Smooth muscle cell (in vitro differentiated cells): ENCODE results near the gene ZNF598. TPM values are rescaled to one million over a fixed set of nuclear protein-coding genes. Genes with fewer than 3 reads are reported as not detected.

Experiments used
- DNase-seq: peaks from one replicate; lab custom pipeline; 2025; ENCODE audit not compliant: unreplicated experiment; lab: John Stamatoyannopoulos, UW
- H2AFZ ChIP-seq: fragments of 200-600 bp; sonication (generic); 2 replicates; pipeline ENCODE4 v1.6.0; 2016; ENCODE audit warnings: antibody characterized with exemption, low read depth, mild to moderate bottlenecking
- H3F3A ChIP-seq: fragments of 200-600 bp; sonication (generic); 2 replicates; pipeline ENCODE4 v1.6.0; 2017; ENCODE audit warnings: antibody characterized with exemption, low read depth
- H3K27ac ChIP-seq: fragments of 200-600 bp; sonication (generic); 2 replicates; pipeline ENCODE4 v1.5.1; 2016; ENCODE audit warnings: low read depth, mild to moderate bottlenecking
- H3K27me3 ChIP-seq: fragments of 200-600 bp; sonication (generic); 2 replicates; pipeline ENCODE4 v1.6.1; 2016; ENCODE audit warnings: low read depth, mild to moderate bottlenecking
- H3K36me3 ChIP-seq: fragments of 200-600 bp; sonication (generic); 2 replicates; pipeline ENCODE4 v1.5.1; 2016; ENCODE audit warnings: low read depth
- H3K4me1 ChIP-seq: fragments of 200-600 bp; sonication (generic); 2 replicates; pipeline ENCODE4 v1.5.1; 2016; ENCODE audit warnings: low read depth
- H3K4me2 ChIP-seq: fragments of 200-600 bp; sonication (generic); 2 replicates; pipeline ENCODE4 v1.6.0; 2016; ENCODE audit warnings: mild to moderate bottlenecking
- H3K4me3 ChIP-seq: fragments of 200-600 bp; sonication (generic); 2 replicates; pipeline ENCODE4 v1.5.1; 2016; ENCODE audit warnings: mild to moderate bottlenecking
- H3K79me2 ChIP-seq: fragments of 200-600 bp; sonication (generic); 2 replicates; pipeline ENCODE4 v1.6.0; 2016; ENCODE audit warnings: low read depth, mild to moderate bottlenecking
- H3K9ac ChIP-seq: fragments of 200-600 bp; sonication (generic); 2 replicates; pipeline ENCODE4 v1.6.0; 2016; ENCODE audit warnings: low read depth
- H3K9me3 ChIP-seq: fragments of 200-600 bp; sonication (generic); replicated peaks from 2 replicates; pipeline ENCODE4 v1.5.1; 2016; ENCODE audit warnings: low read depth
- H4K20me1 ChIP-seq: fragments of 200-600 bp; sonication (generic); 2 replicates; pipeline ENCODE4 v1.6.0; 2016; ENCODE audit warnings: low read depth
- WGBS: methylation state at CpG from one replicate; pipeline ENCODE4 v1.1.7; 2016; ENCODE audit warnings: low lambda C conversion rate; 5-methylcytosine and 5-hydroxymethylcytosine counted together
- polyA plus RNA-seq: library from polyadenylated mRNA; unstranded; fragments of >200 nt; fragmentation: Nextera tagmentation; extraction: Ambion mirVana; gene quantifications from 2 replicates; pipeline ENCODE4 v1.2.1, GENCODE V29; 2016
- total RNA-seq: library from RNA; depleted of rRNA; stranded (reverse); fragments of >200 nt; gene quantifications from 2 replicates; pipeline ENCODE4 v1.2.3, GENCODE V29; 2014
- TF ChIP-seq, protein P1 (sequence below): fragments of 200-600 bp; sonication (generic); IDR thresholded peaks from 2 replicates; pipeline ENCODE4 v1.5.1; 2017; ENCODE audit warnings: borderline replicate concordance, mild to moderate bottlenecking, antibody characterized with exemption; ENCODE audit not compliant: insufficient read depth, poor library complexity, severe bottlenecking

The ZNF598 gene
- total and polyA plus RNA-seq, 2 experiments from 2014 or later: 27.2 to 27.9 TPM

GRCh38 chr16:1976951-1977874 is 32.4 kb downstream of the ZNF598 start:
- H3K27ac ChIP-seq: no peak overlapping the region
- 94% methylated on average over 30 of the region's 33 CpGs for WGBS
- no peak for DNase-seq
- peaks cover 16% of the 10 kb centered on the region for H3K79me2 ChIP-seq
- H3F3A ChIP-seq: no peaks in the 10 kb centered on the region
- H3K36me3 ChIP-seq: no peaks in the 10 kb centered on the region
- H2AFZ ChIP-seq: no peak overlapping the region
- no peak overlapping the region for H3K4me3 ChIP-seq
- H3K4me1 ChIP-seq: peaks cover 24% of the 10 kb centered on the region
- no peak overlapping the region for H3K4me2 ChIP-seq
- no peaks in the 10 kb centered on the region for H3K9me3 ChIP-seq
- TF ChIP-seq, protein P1, sequence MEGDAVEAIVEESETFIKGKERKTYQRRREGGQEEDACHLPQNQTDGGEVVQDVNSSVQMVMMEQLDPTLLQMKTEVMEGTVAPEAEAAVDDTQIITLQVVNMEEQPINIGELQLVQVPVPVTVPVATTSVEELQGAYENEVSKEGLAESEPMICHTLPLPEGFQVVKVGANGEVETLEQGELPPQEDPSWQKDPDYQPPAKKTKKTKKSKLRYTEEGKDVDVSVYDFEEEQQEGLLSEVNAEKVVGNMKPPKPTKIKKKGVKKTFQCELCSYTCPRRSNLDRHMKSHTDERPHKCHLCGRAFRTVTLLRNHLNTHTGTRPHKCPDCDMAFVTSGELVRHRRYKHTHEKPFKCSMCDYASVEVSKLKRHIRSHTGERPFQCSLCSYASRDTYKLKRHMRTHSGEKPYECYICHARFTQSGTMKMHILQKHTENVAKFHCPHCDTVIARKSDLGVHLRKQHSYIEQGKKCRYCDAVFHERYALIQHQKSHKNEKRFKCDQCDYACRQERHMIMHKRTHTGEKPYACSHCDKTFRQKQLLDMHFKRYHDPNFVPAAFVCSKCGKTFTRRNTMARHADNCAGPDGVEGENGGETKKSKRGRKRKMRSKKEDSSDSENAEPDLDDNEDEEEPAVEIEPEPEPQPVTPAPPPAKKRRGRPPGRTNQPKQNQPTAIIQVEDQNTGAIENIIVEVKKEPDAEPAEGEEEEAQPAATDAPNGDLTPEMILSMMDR: no peak
- H3K27me3 ChIP-seq: peaks cover 47% of the 10 kb centered on the region
- no peaks in the 10 kb centered on the region for H4K20me1 ChIP-seq
- H3K9ac ChIP-seq: no peak overlapping the region

GRCh38 chr16:1976216-1976520 is 33.5 kb downstream of the ZNF598 start:
- Histone ChIP-seq H3F3A (no peaks in the 10 kb centered on the region), H3K27me3 (peaks cover 36% of the 10 kb centered on the region), H3K4me2 (no peak overlapping the region), H4K20me1 (no peaks in the 10 kb centered on the region), H3K79me2 (peaks cover 18% of the 10 kb centered on the region), H3K27ac (no peak overlapping the region), H3K9me3 (no peaks in the 10 kb centered on the region), H3K4me3 (no peak overlapping the region), H2AFZ (no peak overlapping the region), H3K36me3 (no peaks in the 10 kb centered on the region), H3K4me1 (peaks cover 24% of the 10 kb centered on the region), H3K9ac (no peak overlapping the region)
- TF ChIP-seq, protein P1: no peak
- 97% methylated on average over 8 of the region's 8 CpGs for WGBS
- no peak for DNase-seq

DNA sequence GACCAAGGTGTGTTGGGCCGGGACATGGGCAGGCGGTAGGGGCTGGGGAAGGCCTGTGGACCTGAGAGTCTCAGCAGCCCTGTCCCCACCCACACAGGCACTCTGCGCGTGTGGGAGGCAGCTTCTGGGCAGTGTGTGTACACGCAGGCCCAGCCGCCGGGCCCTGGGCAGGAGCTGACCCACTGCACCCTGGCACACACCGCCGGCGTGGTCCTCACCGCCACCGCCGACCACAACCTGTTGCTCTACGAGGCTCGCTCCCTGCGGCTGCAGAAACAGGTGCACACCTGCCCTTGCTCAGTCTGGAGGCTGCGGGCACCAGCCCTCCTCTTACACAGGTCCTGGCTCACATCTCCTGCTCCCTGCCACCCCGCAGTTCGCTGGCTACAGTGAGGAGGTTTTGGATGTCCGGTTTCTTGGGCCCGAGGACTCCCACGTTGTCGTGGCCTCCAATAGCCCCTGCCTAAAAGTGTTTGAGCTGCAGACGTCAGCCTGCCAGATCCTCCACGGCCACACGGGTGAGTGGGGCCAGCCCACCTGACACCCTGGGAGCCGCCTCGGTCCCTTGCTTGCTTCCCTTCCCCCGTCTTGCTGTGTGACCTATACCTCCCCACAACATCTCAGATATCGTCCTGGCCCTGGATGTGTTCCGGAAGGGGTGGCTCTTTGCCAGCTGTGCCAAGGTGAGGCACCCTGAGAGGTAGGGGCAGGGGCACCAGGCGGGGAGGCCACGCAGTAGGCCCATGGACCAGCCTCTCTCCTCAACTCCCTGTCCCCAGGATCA is 34.0 kb downstream of the ZNF598 start:
- H3K36me3 ChIP-seq: no peaks in the 10 kb centered on the region
- H4K20me1 ChIP-seq: no peaks in the 10 kb centered on the region
- H3K4me2 ChIP-seq: no peak overlapping the region
- 97% methylated on average over 33 of the region's 33 CpGs for WGBS
- H3K4me3 ChIP-seq: no peak overlapping the region
- H3F3A ChIP-seq: no peaks in the 10 kb centered on the region
- H3K27me3 ChIP-seq: peaks cover 31% of the 10 kb centered on the region
- H3K79me2 ChIP-seq: peaks cover 18% of the 10 kb centered on the region
- no peaks in the 10 kb centered on the region for H3K9me3 ChIP-seq
- no peak overlapping the region for H3K27ac ChIP-seq
- H2AFZ ChIP-seq: no peak overlapping the region
- TF ChIP-seq, protein P1: no peak
- no peak overlapping the region for H3K9ac ChIP-seq
- H3K4me1 ChIP-seq: peaks cover 24% of the 10 kb centered on the region
- no peak for DNase-seq
